GM03348 (cell line): ENCODE measurements around the gene BTG2.
"Not testable (repeated sequence)": the region's sequence is repeated elsewhere in the genome, so short reads cannot be mapped to it uniquely, and the experiment has no call there.

Source experiments
- DNase-seq: peaks from one replicate; pipeline ENCODE4 v3.0.0; 2012; ENCODE audit warnings: low spot score

Gene BTG2, protein sequence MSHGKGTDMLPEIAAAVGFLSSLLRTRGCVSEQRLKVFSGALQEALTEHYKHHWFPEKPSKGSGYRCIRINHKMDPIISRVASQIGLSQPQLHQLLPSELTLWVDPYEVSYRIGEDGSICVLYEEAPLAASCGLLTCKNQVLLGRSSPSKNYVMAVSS

DNA sequence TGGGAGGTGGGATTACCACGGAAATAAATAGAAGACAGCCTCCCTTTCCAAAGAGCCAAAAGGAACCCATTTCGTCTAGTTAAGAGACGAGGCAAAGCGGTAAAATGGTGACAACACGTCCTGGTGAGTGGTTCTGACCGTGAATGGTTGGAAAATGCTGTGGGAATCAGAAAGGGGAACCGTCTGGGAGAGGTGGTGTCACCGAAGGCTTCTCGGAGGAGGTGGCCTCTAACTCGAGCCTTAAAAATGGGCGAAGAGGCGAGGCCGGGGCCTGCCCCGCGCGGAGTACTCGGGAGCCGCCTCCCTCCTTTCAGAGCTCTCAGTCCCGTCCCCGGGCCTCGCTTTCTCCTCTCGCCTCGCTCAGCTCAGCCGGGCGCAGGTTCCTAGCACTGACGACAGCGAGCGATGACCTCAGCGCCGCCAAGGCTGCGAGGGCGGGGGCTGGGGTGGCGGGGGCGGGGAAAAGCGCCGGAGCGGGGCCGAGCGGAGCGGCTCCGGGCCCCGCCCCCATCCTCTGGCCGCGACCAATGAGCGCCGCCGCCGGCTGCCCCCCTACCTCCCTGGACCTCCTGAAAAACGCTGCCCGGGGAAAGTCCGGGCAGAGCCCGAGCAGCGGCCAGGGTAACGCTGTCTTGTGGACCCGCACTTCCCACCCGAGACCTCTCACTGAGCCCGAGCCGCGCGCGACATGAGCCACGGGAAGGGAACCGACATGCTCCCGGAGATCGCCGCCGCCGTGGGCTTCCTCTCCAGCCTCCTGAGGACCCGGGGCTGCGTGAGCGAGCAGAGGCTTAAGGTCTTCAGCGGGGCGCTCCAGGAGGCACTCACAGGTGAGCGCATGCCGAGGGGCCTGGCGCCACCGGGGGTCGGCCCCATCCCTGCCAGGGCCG, at the start of gene BTG2:
Gene BTG2 (plus strand): TSS at position 601 of the 890 bp plus-strand sequence. CDS start 88 bp downstream, at position 689.
- peak; percentile 99 for DNase-seq

DNA sequence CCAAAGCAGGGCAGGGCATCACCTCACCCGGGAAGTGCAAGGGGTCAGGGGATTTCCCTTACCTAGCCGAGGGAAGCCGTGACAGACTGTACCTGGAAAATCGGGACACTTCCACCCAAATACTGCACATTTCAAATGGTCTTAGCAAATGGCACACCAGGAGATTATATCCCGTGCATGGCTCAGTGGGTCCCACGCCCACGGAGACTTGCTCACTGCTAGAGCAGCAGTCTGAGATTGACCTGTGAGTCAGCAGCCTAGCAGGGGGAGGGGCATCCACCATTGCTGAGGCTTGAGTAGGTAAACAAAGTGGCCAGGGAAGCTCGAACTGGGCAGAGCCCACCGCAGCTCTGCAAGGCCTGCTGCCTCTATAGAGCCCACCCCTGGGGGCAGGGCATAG, 48.7 kb upstream of the BTG2 start:
- not testable (repeated sequence) for DNase-seq

DNA sequence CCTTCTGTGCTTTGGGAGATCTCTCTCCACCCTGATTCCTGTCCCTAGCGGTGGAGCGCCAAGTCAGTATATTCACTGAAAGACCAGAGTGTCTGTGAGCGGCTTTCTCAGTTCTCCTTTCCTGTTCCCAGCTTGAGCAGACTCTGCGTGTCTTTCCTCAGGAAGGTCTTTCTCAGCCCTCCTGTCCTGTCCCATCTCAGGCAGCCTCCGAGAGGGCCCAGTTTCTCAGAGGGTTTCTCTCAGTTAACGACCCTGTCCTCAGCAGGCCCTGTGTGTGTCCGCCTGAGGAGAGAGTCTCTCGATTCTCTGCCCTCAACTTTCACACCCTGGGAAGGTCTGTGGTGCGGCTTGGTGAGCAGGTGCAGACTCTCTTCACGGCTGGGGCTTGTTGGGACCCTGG, 41.8 kb upstream of the BTG2 start:
- no peak for DNase-seq

DNA sequence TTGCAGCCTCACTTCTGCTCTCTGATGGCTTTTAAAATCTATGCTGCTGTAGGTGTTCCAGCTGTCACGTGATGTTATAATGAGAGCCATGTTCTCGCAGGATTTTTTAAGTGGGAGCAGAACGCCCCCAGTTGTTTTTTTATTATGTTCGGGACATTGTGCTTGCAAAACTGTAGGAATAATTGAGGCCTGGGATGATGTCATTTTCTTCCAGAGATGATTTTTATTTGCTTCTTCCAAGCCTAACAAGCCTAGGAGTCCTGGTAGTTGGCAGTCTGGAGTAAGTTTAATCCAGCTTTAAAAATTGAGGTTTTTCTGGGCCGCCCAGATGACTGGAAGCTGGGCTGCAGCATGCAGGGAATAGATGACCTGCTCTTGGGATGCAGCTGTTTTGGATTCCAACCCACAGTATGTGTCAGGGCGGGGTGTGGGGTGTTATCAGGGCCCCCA, 41.2 kb upstream of the BTG2 start:
- DNase-seq, result peak; percentile 50

DNA sequence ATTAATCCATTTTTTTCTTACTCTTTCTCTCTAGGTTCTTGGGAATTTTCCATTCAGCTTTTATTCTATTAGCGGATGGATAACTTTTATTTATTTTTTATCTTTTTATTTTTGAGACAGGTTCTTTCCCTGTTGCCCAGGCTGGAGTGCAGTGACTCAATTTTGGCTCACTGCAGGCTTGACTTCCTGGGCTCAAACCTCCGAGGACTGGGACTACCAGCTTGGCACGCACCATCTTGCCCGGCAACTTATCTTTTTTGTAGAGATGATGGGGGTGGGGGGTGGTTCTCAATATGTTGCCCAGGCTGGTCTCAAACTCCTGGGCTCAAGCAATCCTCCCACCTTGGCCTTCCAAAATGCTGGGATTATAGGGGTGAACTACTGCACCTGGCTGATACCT, 39.8 kb upstream of the BTG2 start:
- no peak for DNase-seq

DNA sequence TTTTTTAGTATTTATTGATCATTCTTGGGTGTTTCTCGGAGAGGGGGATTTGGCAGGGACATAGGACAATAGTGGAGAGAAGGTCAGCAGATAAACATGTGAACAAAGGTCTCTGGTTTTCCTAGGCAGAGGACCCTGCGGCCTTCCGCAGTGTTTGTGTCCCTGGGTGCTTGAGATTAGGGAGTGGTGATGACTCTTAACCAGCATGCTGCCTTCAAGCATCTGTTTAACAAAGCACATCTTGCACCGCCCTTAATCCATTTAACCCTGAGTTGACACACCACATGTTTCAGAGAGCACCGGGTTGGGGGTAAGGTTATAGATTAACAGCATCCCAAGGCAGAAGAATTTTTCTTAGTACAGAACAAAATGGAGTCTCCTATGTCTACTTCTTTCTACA, 39.2 kb upstream of the BTG2 start:
- not testable (repeated sequence) for DNase-seq

DNA sequence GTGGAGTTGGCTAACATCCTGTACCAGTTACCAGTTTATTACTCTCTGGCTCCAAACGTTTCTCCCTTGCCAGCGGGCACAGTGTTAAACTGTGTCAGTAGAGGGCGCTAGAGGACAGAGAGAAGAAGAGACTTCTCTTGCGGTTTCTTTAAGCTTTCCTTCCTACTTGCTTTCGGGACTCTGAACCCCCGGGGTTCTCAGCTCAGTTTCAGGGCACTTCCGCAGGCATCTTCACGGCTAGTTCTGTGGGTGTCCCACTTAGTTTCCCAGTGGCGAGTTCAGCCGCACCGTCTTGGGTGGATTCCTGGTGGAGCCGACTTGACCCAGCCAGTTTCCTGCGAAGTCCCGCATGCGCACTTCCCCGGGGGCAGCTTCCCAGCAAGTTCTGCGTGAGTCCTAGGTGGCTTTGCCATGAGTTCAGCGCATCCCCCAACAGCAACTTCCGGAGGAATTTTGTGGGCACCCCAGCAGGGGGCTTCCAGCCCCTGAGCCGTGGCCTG, 37.9 kb upstream of the BTG2 start:
- peak; percentile 94 for DNase-seq

DNA sequence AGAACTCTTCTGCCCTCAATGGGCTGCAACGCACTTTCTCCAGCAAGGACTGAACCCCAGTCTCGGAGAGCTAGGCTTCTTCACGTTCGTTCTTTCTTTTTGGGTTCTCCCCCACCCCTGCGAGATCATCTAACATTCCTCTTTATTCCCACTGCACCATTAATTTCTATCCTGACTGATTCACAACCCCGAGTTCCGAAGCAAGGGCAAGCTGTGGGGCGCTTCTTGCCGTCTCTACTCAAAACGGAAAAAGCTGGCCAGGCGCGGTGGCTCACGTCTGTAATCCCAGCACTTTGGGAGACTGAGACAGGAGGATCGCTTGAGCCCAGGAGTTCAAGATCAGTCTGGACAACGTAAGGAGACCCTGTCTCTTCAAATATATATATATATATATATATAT, 37.4 kb upstream of the BTG2 start:
- DNase-seq, result no peak

DNA sequence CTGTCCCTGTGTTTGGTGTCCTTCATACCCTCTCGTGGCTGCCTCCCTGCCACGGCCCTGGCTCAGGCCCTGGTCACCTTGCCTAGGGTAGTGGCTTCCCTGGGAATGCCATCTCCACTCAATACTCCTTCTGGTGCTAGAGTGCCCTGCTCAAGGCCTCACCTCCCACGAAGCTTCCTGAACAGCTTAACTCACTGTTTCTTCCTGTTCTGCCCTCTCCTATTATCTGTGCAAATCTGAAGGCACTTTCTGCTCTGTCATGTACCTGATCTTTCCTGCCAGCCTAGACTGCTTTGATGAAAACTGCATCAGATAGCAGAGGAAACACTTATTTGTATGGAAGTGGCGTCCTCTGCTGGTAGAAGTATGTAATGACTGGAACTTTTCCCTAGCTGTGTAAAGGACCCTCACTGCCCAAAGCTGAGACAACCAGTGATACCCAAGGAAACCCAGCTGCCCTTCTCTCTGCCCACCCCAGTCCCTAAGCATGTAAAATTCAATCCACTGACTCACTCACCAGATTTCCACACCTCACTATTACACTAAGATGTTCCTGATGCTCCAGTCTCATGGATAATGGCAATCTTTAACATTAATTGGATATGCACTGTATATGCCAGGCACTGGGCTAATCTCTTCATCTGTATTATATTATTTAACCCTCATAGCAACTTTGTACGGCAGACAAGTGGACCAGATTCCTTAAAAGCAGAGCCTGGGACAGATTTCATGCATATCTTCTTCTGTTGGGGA, 36.2 kb upstream of the BTG2 start:
- DNase-seq, result peak; percentile 77

DNA sequence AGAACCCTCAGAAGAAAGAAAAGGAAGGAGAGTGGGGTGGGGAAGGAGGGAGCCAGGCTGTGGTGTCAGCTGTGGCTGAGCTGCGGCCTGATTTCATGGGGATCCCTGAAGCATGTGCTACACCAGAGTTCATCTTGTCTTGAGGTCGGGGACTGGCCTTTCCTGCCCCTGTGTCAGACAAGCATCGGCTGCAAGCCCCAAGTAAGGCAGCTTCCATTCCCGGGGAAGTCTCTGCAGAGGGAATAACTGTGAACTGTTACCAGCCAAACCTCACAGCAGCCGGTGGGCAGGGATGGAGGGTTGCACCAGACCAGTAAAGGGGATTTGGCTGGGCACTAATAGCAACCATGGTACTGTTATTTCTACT, 35.7 kb upstream of the BTG2 start:
- no peak for DNase-seq

DNA sequence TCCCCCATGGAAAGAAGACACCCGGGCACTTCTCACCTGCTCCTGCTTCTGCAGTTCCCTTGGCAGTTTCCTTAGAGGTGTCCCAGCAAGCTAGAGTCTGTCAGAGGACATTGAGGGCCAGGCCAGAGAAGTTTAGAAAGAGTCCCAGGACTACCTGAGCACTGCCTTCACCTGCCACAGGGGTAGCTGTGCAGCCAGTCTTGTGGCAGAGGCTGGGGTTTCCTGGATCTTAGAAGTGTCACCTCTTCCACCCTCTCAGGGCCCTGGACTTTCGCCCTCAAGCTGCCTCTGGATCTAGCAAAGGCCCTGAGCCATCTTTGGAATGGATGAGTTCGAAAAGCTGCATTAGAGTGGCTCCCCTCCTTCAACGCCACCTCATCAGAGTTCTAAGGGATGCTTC, 34.9 kb upstream of the BTG2 start:
- DNase-seq, result no peak

DNA sequence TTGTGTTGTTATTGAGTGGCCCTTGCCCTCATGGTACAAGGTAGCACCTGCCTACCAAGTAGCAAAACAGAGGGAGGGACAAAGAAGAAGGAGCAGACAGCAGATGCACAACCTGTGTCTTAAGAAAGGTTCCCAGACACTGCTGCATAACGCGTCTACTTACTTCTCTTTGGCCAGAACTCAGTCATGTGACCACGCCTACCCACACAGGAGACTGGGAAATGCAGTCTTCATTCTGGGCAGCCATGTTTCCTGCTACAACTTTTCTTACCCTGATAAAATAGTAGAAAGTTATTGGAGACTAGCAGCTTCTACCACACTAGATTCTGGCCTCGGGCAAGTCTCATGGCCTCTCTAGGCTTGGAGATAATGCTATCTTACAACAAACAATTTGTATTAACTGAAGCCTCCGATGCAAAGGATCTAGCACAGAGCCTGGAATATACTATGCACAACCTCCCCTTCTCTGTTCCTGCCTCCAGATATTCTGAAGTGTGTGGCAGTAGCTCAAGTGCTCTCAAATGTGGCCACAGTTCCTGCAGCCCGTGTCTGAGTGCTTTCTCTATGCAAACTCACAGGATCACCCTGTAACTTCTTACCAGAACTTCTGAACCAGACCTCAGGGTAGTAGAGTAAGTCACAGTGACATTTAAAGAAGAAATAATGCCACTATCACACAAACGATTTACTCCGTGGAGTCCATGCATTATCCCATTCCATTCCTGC, 34.1 kb upstream of the BTG2 start:
- DNase-seq, result peak; percentile 69

DNA sequence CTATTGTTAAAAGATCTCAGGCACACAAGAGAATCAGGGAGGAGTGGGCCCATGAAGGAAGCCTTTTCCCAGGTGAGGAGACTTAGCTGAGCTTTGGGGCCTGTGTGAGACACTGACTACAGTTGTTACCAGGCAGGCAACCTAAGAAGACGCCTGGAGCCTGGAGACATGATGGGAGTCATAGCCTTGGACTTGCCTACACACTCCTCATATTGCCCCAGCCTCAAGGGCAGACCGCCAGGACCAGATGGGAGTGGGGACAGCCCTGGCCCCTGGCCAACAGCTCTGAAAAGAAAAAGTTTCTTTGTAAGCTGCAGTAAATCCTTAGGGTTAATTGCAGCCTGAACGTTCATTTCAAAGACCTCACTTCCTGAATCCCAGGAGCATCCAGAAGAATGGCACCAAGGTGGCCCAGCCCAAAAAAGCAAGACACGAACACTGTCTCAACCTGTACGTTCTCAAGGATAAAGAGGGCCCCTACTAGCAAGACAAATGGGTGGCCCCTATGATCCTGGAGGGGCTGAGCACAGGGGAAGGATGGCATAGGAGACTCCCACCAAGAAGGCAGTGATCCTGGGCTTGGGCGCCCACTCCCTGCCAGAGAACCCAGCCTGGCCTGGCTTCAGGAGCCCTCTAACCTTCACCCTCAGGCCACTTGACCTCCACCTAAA, 33.2 kb upstream of the BTG2 start:
- DNase-seq, result no peak

DNA sequence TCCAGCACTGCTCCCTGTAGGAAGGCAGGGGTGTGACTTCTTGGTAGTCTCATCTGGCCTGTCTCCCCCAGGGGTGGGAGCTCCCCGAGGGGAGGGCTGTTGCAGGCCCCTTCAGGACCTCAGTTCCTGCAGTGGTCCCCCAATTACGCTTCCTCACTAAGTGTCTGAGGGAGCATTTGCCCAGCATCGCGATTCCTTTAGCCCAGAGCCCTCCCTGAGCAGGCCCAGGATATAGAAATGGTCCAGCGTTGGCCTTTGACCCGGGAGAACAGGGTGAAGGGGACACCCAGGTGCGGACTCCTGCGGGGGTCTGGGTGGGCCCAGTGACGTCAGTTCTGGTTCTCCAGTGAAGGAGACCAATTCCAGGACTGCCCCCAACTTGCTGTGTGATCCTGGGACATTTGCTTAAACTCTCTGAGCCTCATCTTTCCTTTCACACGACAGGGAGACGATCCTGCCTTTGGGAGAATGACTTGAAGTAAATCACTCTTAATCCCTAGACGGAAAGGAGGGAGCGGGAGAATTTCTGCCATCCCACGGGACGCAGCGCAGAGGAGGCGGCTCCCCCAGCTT, 32.6 kb upstream of the BTG2 start:
- DNase-seq, result no peak

DNA sequence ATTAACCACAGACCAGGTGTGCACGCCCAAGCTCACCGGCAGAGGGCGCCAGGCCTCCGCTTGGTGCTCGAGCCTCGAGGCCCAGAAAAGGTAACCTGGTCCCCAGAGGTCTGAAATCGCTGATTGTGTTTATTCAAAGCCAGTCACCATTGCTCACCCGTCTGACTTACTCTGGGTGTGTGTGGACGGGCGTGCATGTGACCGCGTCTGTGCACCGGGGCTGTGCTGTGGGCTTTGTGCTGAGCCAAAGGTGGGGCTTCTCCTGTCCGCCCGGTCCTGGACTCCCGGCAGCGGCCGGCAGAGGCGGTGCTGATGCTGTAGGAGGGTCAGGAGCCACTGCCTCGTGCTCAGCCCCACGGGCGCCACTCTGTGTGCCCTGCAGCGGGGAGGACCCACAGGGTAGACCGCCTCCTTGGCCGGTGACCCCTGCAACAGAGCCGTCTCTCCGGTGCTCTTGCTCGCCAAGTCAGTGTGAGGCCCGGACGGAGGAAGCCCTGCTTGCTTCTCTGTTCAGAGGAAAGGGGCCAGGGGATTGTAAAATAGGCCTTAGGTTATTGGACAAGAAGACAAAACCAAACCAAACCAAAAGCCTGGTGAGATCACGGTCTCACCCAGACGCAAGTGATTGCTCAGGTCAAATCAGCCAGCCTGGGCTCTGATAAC, 32.0 kb upstream of the BTG2 start:
- peak; percentile 82 for DNase-seq

DNA sequence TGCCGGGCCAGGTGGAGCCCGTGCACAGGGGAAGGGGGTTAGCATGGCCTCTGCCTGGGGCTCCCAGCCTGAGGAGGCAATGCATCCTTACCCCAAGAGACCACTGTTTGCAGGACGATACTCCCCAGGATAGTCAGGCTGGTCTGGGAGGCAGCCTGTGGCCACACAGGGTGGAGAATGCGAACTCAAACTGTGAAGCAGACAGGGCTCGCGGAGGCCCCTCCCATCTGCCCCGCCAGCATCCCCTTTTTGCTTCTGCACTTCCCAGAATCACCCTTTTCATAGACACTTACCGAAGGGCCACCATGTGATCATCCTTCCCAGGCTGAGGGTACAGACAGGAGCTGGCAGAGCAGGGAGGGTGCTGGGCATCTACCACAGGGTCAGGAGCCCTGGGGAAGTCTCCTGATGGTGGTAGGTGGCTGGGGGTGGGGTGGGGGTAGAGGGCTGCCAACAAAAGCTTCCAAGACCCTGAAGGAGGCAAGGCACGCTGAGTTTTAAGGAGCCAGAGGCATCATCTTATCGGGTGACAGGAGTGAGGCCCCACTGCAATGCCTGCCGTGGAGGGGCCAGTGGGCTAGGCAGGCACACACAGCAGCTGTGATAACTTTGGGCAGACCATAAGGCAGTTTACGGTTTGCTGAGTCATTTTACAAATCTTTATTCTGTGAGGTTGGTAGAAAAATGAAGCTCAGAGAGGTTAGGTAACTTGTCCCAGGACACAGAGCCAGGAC, 31.3 kb upstream of the BTG2 start:
- DNase-seq, result no peak

DNA sequence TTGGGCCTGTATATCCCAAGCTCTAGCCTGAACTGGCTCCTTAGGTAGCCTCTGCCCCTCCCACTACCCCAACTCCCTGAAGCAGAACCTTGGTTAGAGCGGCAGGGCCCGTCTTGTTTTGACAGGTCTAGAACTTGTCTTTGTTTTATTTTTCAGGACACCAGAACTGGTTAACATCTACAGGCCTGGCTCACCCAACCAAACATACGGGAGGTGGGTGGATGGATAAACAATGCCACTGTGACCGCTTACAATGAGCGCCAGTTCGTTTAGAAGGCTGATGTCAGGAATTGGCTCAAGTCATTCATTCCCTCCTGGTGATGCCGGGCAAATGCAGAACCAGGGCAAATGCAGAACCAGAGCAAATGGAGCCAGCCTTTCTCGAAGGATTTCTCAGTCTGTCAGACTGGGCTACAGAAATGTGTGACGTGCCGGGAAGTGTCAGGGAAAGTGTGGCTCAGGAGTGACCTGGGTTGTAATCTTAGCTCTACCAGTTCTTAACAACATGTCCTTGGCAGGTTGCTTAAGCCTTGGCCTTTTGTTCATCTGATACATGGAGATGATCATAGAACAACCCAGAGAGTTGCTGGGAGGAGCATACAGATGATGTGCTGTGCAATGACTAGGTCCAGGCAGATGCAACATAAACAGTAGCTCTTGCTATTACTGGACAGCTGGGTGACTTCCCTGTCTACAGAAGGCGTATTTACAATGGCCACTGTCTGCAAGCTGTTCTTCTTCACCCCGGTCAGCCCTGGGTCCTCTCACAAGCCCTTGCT, 30.5 kb upstream of the BTG2 start:
- DNase-seq, result no peak

DNA sequence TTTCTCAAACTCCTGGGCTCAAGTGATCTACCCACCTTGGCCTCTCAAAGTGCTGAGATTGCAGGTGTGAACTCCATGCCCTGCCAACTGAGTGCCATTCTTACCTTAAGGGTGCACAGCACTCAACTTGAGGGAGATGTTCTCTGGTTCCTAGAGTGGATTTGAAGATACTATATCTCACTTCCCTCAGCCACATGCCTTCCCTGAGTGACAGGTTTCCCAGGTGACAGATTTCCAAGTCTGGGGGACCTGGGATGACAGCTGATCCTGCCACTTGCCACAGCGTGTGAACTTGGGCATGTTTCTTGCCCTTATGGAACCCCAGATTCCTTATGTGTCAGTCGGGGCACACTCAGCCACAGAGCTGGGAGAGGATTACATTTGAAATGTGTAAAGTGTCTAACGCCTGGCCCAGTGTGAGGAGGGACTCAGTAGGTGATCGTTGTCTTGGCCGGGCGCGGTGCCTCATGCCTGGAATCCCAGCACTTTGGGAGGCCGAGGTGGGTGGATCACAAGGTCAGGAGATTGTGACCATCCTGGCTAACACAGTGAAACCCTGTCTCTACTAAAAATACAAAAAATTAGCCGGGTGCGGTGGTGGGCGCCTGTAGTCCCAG, 29.6 kb upstream of the BTG2 start:
- DNase-seq, result no peak

DNA sequence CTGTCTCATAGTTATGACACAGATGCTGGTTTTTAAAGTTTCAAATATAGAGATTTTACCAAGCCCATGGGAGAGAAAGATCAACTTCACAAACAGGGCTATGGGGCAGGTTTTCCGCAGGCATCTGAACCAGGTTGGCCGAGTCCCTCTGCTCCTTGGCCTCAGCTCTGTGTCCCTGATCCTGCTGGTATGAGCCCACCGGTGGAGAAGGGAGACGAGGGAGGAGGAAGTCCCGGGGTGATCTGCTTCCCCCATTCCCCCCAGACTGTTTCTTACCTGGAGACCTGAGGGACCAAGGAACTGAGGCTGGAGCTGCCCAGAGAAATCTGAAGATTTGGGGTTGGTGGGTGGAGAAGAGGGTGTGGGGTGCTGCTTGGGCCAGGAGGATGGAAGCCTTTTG, 28.9 kb upstream of the BTG2 start:
- no peak for DNase-seq
